CD1c-positive myeloid dendritic cell (primary cell): ENCODE data around the gene COPE.
"Not testable (repeated sequence)": the region's sequence is repeated elsewhere in the genome, so short reads cannot be mapped to it uniquely, and the experiment has no call there.

Source experiments
- DNase-seq: peaks from one replicate; pipeline ENCODE4 v3.0.0-alpha.2; 2016; ENCODE audit errors: extremely low spot score

The COPE gene

GRCh38 chr19:18908917-18909619, 10.1 kb downstream of the COPE start:
- no peak for DNase-seq

GRCh38 chr19:18906605-18907519, 12.3 kb downstream of the COPE start:
- DNase-seq, result no peak

GRCh38 chr19:18905513-18906236, 13.5 kb downstream of the COPE start:
- no peak for DNase-seq

- no peak for DNase-seq
Measured at GRCh38 chr19:18905058-18905456, 14.1 kb downstream of the COPE start.

- DNase-seq, result no peak
Measured at GRCh38 chr19:18904334-18905057, 14.7 kb downstream of the COPE start.

- DNase-seq, result no peak
Measured at GRCh38 chr19:18903156-18904037, 15.8 kb downstream of the COPE start.

- DNase-seq, result not testable (repeated sequence)
Measured at GRCh38 chr19:18902519-18902918, 16.7 kb downstream of the COPE start.

GRCh38 chr19:18901491-18901890, 17.7 kb downstream of the COPE start:
- DNase-seq, result no peak

GRCh38 chr19:18900700-18901481, 18.3 kb downstream of the COPE start:
- DNase-seq, result no peak

- no peak for DNase-seq
Measured at GRCh38 chr19:18899624-18900560, 19.3 kb downstream of the COPE start.

- no peak for DNase-seq
Measured at GRCh38 chr19:18898607-18899408, 20.4 kb downstream of the COPE start.

- peak; percentile 12 for DNase-seq
Measured at GRCh38 chr19:18898081-18898606, 21.0 kb downstream of the COPE start.

GRCh38 chr19:18897094-18898029, 21.8 kb downstream of the COPE start:
- DNase-seq, result no peak

- no peak for DNase-seq
Measured at GRCh38 chr19:18896421-18896841, 22.8 kb downstream of the COPE start.

- DNase-seq, result peak; percentile 6
Measured at GRCh38 chr19:18895824-18896341, 23.3 kb downstream of the COPE start, which contains the start of gene CERS1. Gene CERS1 (minus strand): TSS chr19:18896158. CDS start chr19:18896072, 86 bp downstream.
